Astrocyte (in vitro differentiated cells and primary cell): ENCODE data around the gene PIK3C2G. TPM values are rescaled to one million over a fixed set of nuclear protein-coding genes. Genes with fewer than 3 reads are reported as not detected.

Source experiments
- DNase-seq: peaks from one replicate; pipeline ENCODE4 v3.0.0-alpha.2; 2010; ENCODE audit warnings: low read depth
- FAIRE-seq: peaks from 2 replicates; lab custom pipeline; 2011; peaks lifted over from hg19 to GRCh38; lab: Jason Lieb, UNC
- H2AFZ ChIP-seq: 2 replicates; pipeline ENCODE4 v1.6.0; 2012; ENCODE audit warnings: low read depth, low read length, inconsistent platforms
- H3K27ac ChIP-seq: 2 replicates; pipeline ENCODE4 v1.5.1; 2011; ENCODE audit warnings: low read depth, low read length, inconsistent platforms
- H3K27me3 ChIP-seq: 2 replicates; pipeline ENCODE4 v1.6.0; 2011; ENCODE audit warnings: low read length, inconsistent platforms; ENCODE audit not compliant: insufficient read depth
- H3K36me3 ChIP-seq: 2 replicates; pipeline ENCODE4 v1.5.1; 2011; ENCODE audit warnings: low read length, inconsistent platforms; ENCODE audit not compliant: insufficient read depth
- H3K4me1 ChIP-seq: 2 replicates; pipeline ENCODE4 v1.5.1; 2011; ENCODE audit warnings: low read length, inconsistent platforms; ENCODE audit not compliant: insufficient read depth
- H3K4me2 ChIP-seq: 2 replicates; pipeline ENCODE4 v1.6.0; 2012; ENCODE audit warnings: low read length, inconsistent platforms
- H3K4me3 ChIP-seq: 2 replicates; pipeline ENCODE4 v1.5.1; 2011; ENCODE audit warnings: low read depth, mild to moderate bottlenecking, low read length, inconsistent platforms; ENCODE audit not compliant: insufficient read depth
- H3K79me2 ChIP-seq: 2 replicates; pipeline ENCODE4 v1.6.0; 2012; ENCODE audit warnings: mild to moderate bottlenecking, low read length, inconsistent platforms; ENCODE audit not compliant: insufficient read depth
- H3K9ac ChIP-seq: 2 replicates; pipeline ENCODE4 v1.6.0; 2012; ENCODE audit warnings: mild to moderate bottlenecking, low read length, inconsistent platforms
- H3K9me3 ChIP-seq: 2 replicates; pipeline ENCODE4 v1.5.1; 2012; ENCODE audit warnings: low read depth, mild to moderate bottlenecking, low read length, inconsistent platforms; ENCODE audit not compliant: insufficient read depth
- H4K20me1 ChIP-seq: 2 replicates; pipeline ENCODE4 v1.6.0; 2012; ENCODE audit warnings: low read length, inconsistent platforms; ENCODE audit not compliant: insufficient read depth
- H3K27ac Mint-ChIP-seq: one replicate; pipeline ENCODE4 v1.8.0; 2021; ENCODE audit warnings: mild to moderate bottlenecking, mixed read lengths; ENCODE audit not compliant: unreplicated experiment
- H3K27me3 Mint-ChIP-seq: one replicate; pipeline ENCODE4 v1.8.0; 2021; ENCODE audit warnings: low read depth, mixed read lengths; ENCODE audit not compliant: unreplicated experiment
- H3K36me3 Mint-ChIP-seq: one replicate; pipeline ENCODE4 v1.8.0; 2021; ENCODE audit warnings: low read depth, mixed read lengths; ENCODE audit not compliant: unreplicated experiment
- H3K4me1 Mint-ChIP-seq: one replicate; pipeline ENCODE4 v1.8.0; 2021; ENCODE audit warnings: low read depth, mixed read lengths; ENCODE audit not compliant: unreplicated experiment
- H3K4me3 Mint-ChIP-seq: one replicate; pipeline ENCODE4 v1.8.0; 2021; ENCODE audit warnings: mild to moderate bottlenecking, moderate library complexity, mixed read lengths; ENCODE audit not compliant: unreplicated experiment
- H3K9me3 Mint-ChIP-seq: one replicate; pipeline ENCODE4 v1.8.0; 2021; ENCODE audit warnings: mild to moderate bottlenecking, mixed read lengths; ENCODE audit not compliant: unreplicated experiment
- EZH2 ChIP-seq: IDR thresholded peaks from 2 replicates; pipeline ENCODE4 v1.6.1; 2012; ENCODE audit warnings: mild to moderate bottlenecking, low read length, inconsistent platforms; ENCODE audit not compliant: insufficient read depth
- total RNA-seq: library from RNA; stranded (reverse); gene quantifications from 2 replicates; pipeline ENCODE4 v1.2.1, GENCODE V29; 2021
- TF ChIP-seq, protein P1 (sequence below): IDR thresholded peaks from 2 replicates; pipeline ENCODE4 v1.5.1; 2011; ENCODE audit warnings: low read depth, mild to moderate bottlenecking, inconsistent platforms, low read length, moderate library complexity; ENCODE audit not compliant: insufficient read depth

Gene PIK3C2G
- total RNA-seq, 1 donor from 2014 or later, result 0.05 TPM

DNA sequence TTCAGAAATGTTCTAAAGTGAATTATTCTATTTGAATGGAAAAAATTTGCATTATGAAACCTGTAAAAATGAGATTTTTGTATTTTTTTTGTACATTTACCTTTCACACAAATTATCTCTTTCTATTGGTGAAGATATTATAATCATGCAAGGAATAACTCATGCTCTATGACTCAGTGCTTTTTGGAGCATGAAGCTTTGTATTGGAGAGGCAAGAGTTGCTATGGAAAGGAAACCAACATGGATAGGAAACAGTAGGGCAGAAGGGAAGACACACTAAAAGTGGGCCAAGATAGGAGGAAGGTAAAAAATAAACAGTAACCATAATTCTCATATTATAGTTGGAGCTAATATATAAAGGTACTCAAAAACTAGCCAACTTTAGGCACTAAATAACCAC is 397.5 kb downstream of the PIK3C2G start:
- Histone ChIP-seq H3K9me3 (no peaks in the 10 kb centered on the region), H3K9ac (no peak overlapping the region), H3K27me3 (no peaks in the 10 kb centered on the region), H4K20me1 (no peaks in the 10 kb centered on the region), H3K79me2 (no peaks in the 10 kb centered on the region), H3K36me3 (no peaks in the 10 kb centered on the region), H3K27ac (no peak overlapping the region), H2AFZ (no peak overlapping the region), H3K4me2 (no peak overlapping the region), H3K4me3 (no peak overlapping the region), H3K4me1 (no peaks in the 10 kb centered on the region)
- Mint-ChIP-seq H3K9me3 (peaks cover 6% of the 10 kb centered on the region), H3K4me3 (no peak overlapping the region), H3K4me1 (no peaks in the 10 kb centered on the region), H3K27ac (no peak overlapping the region), H3K27me3 (no peaks in the 10 kb centered on the region), H3K36me3 (no peaks in the 10 kb centered on the region)
- FAIRE-seq (peak; percentile 89), DNase-seq (no peak)
- TF ChIP-seq, protein P1, sequence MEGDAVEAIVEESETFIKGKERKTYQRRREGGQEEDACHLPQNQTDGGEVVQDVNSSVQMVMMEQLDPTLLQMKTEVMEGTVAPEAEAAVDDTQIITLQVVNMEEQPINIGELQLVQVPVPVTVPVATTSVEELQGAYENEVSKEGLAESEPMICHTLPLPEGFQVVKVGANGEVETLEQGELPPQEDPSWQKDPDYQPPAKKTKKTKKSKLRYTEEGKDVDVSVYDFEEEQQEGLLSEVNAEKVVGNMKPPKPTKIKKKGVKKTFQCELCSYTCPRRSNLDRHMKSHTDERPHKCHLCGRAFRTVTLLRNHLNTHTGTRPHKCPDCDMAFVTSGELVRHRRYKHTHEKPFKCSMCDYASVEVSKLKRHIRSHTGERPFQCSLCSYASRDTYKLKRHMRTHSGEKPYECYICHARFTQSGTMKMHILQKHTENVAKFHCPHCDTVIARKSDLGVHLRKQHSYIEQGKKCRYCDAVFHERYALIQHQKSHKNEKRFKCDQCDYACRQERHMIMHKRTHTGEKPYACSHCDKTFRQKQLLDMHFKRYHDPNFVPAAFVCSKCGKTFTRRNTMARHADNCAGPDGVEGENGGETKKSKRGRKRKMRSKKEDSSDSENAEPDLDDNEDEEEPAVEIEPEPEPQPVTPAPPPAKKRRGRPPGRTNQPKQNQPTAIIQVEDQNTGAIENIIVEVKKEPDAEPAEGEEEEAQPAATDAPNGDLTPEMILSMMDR, result no peak
- no peak for TF ChIP-seq EZH2

DNA sequence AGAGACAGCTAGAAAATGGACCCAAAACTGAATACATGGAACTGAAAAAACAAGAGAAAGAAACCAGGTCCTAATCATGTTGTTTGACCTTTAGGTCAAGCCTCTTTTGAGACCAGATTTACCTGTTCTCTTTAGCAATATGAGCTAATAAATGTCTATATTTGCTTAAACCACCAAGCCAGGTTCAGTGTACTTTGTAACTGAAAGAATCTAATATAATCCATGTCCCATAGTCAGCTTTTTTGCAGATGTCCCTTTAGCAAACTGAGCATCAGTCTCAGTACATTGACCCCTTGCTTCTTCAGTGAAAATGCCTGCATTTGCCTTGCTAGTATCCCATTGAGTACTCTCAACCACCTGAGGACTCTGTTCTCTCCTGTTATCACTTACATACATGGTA is 414.8 kb downstream of the PIK3C2G start:
- Mint-ChIP-seq H3K36me3 (no peaks in the 10 kb centered on the region), H3K27ac (no peak overlapping the region), H3K4me3 (no peak overlapping the region), H3K9me3 (no peaks in the 10 kb centered on the region), H3K4me1 (no peaks in the 10 kb centered on the region), H3K27me3 (no peaks in the 10 kb centered on the region)
- Histone ChIP-seq H2AFZ (no peak overlapping the region), H3K79me2 (no peaks in the 10 kb centered on the region), H3K27me3 (no peaks in the 10 kb centered on the region), H3K27ac (no peak overlapping the region), H3K4me3 (no peak overlapping the region), H3K36me3 (no peaks in the 10 kb centered on the region), H3K4me2 (no peak overlapping the region), H3K4me1 (no peaks in the 10 kb centered on the region), H3K9me3 (no peaks in the 10 kb centered on the region), H4K20me1 (no peaks in the 10 kb centered on the region), H3K9ac (no peak overlapping the region)
- FAIRE-seq, result no peak
- DNase-seq, result no peak
- TF ChIP-seq, protein P1, result no peak
- TF ChIP-seq EZH2, result no peak

DNA sequence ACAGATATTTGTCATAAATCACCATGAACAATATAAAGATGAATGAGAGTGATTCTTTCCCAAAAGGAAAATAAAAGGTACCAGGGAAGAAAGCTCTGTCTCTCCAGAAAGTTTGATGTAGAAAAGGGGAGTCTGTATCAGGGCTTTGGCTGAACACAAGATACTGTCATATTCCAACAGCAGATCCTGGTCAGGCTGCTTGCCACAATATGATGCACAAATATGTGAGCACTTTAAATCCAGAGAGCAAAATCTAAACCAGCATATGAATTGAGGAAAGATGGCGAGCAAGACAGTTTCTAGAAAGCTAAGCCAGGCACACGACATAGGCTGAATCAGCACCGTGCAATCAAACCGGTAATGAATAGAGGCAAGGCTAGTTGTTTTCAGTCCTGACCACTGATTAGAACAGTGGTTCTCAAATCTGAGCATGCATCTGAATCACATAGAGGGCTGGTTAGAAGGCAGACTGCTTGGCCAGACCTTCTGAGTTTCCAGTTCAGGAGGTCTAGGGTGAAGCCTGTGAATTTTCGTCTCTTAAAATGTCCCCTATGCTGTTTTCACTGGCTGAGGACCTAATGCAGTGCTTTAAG is 415.8 kb downstream of the PIK3C2G start:
- no peak for FAIRE-seq

More for the DNA sequence above, 415.8 kb downstream of the PIK3C2G start:
- H3K4me1 Mint-ChIP-seq, result no peaks in the 10 kb centered on the region
- H3K4me2 ChIP-seq, result no peak overlapping the region
- H3K27me3 ChIP-seq, result no peaks in the 10 kb centered on the region
- no peaks in the 10 kb centered on the region for H3K9me3 ChIP-seq
- H3K27ac ChIP-seq, result no peak overlapping the region
- no peaks in the 10 kb centered on the region for H3K79me2 ChIP-seq
- no peaks in the 10 kb centered on the region for H3K4me1 ChIP-seq
- no peaks in the 10 kb centered on the region for H3K36me3 Mint-ChIP-seq
- DNase-seq, result peak; percentile 4
- H3K27ac Mint-ChIP-seq, result no peak overlapping the region
- H3K27me3 Mint-ChIP-seq, result no peaks in the 10 kb centered on the region
- no peaks in the 10 kb centered on the region for H4K20me1 ChIP-seq
- TF ChIP-seq EZH2, result no peak
- TF ChIP-seq, protein P1, result no peak
- H3K4me3 Mint-ChIP-seq, result no peak overlapping the region
- H2AFZ ChIP-seq, result no peak overlapping the region
- no peaks in the 10 kb centered on the region for H3K9me3 Mint-ChIP-seq
- no peak overlapping the region for H3K9ac ChIP-seq
- no peak overlapping the region for H3K4me3 ChIP-seq
- no peaks in the 10 kb centered on the region for H3K36me3 ChIP-seq
